Nephron progenitor cell (in vitro differentiated cells): Measurements from ENCODE around the gene HAO1.

Experiments
- DNase-seq: peaks from one replicate; pipeline ENCODE4 v3.0.0; 2021
- H3K27ac Mint-ChIP-seq: 2 replicates; pipeline ENCODE4 v1.8.0; 2021; ENCODE audit warnings: mild to moderate bottlenecking, moderate library complexity, mixed read lengths
- H3K27me3 Mint-ChIP-seq: 2 replicates; pipeline ENCODE4 v1.8.0; 2021; ENCODE audit warnings: mild to moderate bottlenecking, low read depth, mixed read lengths; ENCODE audit not compliant: poor library complexity
- H3K36me3 Mint-ChIP-seq: 2 replicates; pipeline ENCODE4 v1.8.0; 2021; ENCODE audit warnings: low read depth, mixed read lengths
- H3K4me1 Mint-ChIP-seq: 2 replicates; pipeline ENCODE4 v1.8.0; 2021; ENCODE audit warnings: mixed read lengths
- H3K4me3 Mint-ChIP-seq: 2 replicates; pipeline ENCODE4 v1.8.0; 2021; ENCODE audit warnings: mild to moderate bottlenecking, moderate library complexity, mixed read lengths
- H3K9me3 Mint-ChIP-seq: 2 replicates; pipeline ENCODE4 v1.8.0; 2021; ENCODE audit warnings: mild to moderate bottlenecking, moderate library complexity, mixed read lengths
- CTCF ChIP-seq: fragments of 200-600 bp; sonication (generic); IDR thresholded peaks from 2 replicates; pipeline ENCODE4 v1.5.0; 2021; ENCODE audit warnings: antibody characterized with exemption

Gene HAO1

GRCh38 chr20:7850775-7851490 is 89.3 kb downstream of the HAO1 start:
- Mint-ChIP-seq H3K9me3 (no peaks in the 10 kb centered on the region), H3K36me3 (no peaks in the 10 kb centered on the region), H3K4me3 (no peak overlapping the region), H3K27me3 (peaks cover 10% of the 10 kb centered on the region), H3K4me1 (peaks cover 9% of the 10 kb centered on the region), H3K27ac (no peak overlapping the region)
- DNase-seq = no peak
- no peak for TF ChIP-seq CTCF

GRCh38 chr20:7849675-7850074 is 90.6 kb downstream of the HAO1 start:
- Mint-ChIP-seq H3K4me1 (peaks cover 9% of the 10 kb centered on the region), H3K27ac (no peak overlapping the region), H3K36me3 (no peaks in the 10 kb centered on the region), H3K27me3 (peaks cover 10% of the 10 kb centered on the region), H3K9me3 (no peaks in the 10 kb centered on the region), H3K4me3 (no peak overlapping the region)
- no peak for TF ChIP-seq CTCF
- no peak for DNase-seq

- no peak overlapping the region for H3K4me3 Mint-ChIP-seq
- H3K36me3 Mint-ChIP-seq = no peaks in the 10 kb centered on the region
- peaks cover 9% of the 10 kb centered on the region for H3K4me1 Mint-ChIP-seq
- no peak for TF ChIP-seq CTCF
- peaks cover 10% of the 10 kb centered on the region for H3K27me3 Mint-ChIP-seq
- H3K27ac Mint-ChIP-seq = no peak overlapping the region
- no peak for DNase-seq
- no peaks in the 10 kb centered on the region for H3K9me3 Mint-ChIP-seq
Observed at GRCh38 chr20:7848351-7848750, 91.9 kb downstream of the HAO1 start.

- H3K4me3 Mint-ChIP-seq = no peak overlapping the region
- no peaks in the 10 kb centered on the region for H3K4me1 Mint-ChIP-seq
- no peaks in the 10 kb centered on the region for H3K9me3 Mint-ChIP-seq
- H3K27me3 Mint-ChIP-seq = peaks cover 5% of the 10 kb centered on the region
- H3K27ac Mint-ChIP-seq = no peak overlapping the region
- no peak for TF ChIP-seq CTCF
- DNase-seq = no peak
- no peaks in the 10 kb centered on the region for H3K36me3 Mint-ChIP-seq
Observed at GRCh38 chr20:7843613-7844012, 96.6 kb downstream of the HAO1 start.

- no peak for DNase-seq
- no peaks in the 10 kb centered on the region for H3K4me1 Mint-ChIP-seq
- H3K27me3 Mint-ChIP-seq = peaks cover 5% of the 10 kb centered on the region
- no peak overlapping the region for H3K4me3 Mint-ChIP-seq
- no peak for TF ChIP-seq CTCF
- H3K36me3 Mint-ChIP-seq = no peaks in the 10 kb centered on the region
- no peak overlapping the region for H3K27ac Mint-ChIP-seq
- no peaks in the 10 kb centered on the region for H3K9me3 Mint-ChIP-seq
Observed at GRCh38 chr20:7841971-7842310, 98.3 kb downstream of the HAO1 start.

- no peaks in the 10 kb centered on the region for H3K9me3 Mint-ChIP-seq
- no peaks in the 10 kb centered on the region for H3K36me3 Mint-ChIP-seq
- no peaks in the 10 kb centered on the region for H3K4me1 Mint-ChIP-seq
- H3K4me3 Mint-ChIP-seq = no peak overlapping the region
- TF ChIP-seq CTCF = no peak
- DNase-seq = no peak
- H3K27me3 Mint-ChIP-seq = peaks cover 5% of the 10 kb centered on the region
- no peak overlapping the region for H3K27ac Mint-ChIP-seq
Observed at GRCh38 chr20:7841291-7841970, 98.8 kb downstream of the HAO1 start.
